Common myeloid progenitor, CD34-positive (primary cell): ENCODE measurements around the gene GRIN3A.
"Not testable (repeated sequence)": the region's sequence is repeated elsewhere in the genome, so short reads cannot be mapped to it uniquely, and the experiment has no call there.

Source experiments
- CTCF ChIA-PET: fragments of 350-600 bp; sonication (Branson Sonifier 250); formaldehyde crosslinking; loops from one replicate; lab custom pipeline; 2021; ENCODE audit warnings: antibody characterized with exemption; lab: Charles Lee
- POLR2A ChIA-PET: fragments of 350-600 bp; sonication (Branson Sonifier 250); formaldehyde crosslinking; loops from one replicate; lab custom pipeline; 2021; ENCODE audit warnings: antibody characterized with exemption; lab: Charles Lee
- DNase-seq, 3 donors: peaks; one replicate each; pipeline versions ENCODE4 v3.0.0 to v3.0.0-alpha.2; 2013
- H3K27ac ChIP-seq, 2 experiments: 1 replicate in 1 of 2; 2 replicates in 1 of 2; pipeline ENCODE4 v1.7.0; 2013; ENCODE audit warnings: inconsistent platforms in 2 of 2, low read length in 2 of 2, mild to moderate bottlenecking in 2 of 2, low read depth in 1 of 2, moderate library complexity in 1 of 2; ENCODE audit not compliant: severe bottlenecking in 2 of 2, insufficient read depth in 1 of 2, poor library complexity in 1 of 2
- H3K27me3 ChIP-seq, 5 experiments: replicated peaks in 2 of 5; 1 replicate in 3 of 5; 2 replicates in 2 of 5; pipeline versions ENCODE4 v1.6.1 to v1.7.0; 2013; ENCODE audit warnings: low read length in 4 of 5, mild to moderate bottlenecking in 2 of 5, moderate library complexity in 2 of 5, inconsistent platforms in 1 of 5; ENCODE audit not compliant: insufficient read depth in 5 of 5, control insufficient read depth in 4 of 5
- H3K36me3 ChIP-seq, 4 experiments: 1 replicate in 2 of 4; 2 replicates in 2 of 4; pipeline versions ENCODE4 v1.6.1 to v1.7.0; 2013; ENCODE audit warnings: low read length in 3 of 4, control low read depth in 1 of 4, mild to moderate bottlenecking in 1 of 4; ENCODE audit not compliant: control insufficient read depth in 4 of 4, insufficient read depth in 4 of 4
- H3K4me1 ChIP-seq, 4 experiments: 1 replicate in 3 of 4; 2 replicates in 1 of 4; pipeline versions ENCODE4 v1.6.1 to v1.7.1; 2013; ENCODE audit warnings: low read length in 3 of 4, mild to moderate bottlenecking in 3 of 4, control low read depth in 1 of 4, inconsistent platforms in 1 of 4, moderate library complexity in 1 of 4; ENCODE audit not compliant: control insufficient read depth in 4 of 4, insufficient read depth in 4 of 4; ENCODE audit errors: control extremely low read depth in 1 of 4
- H3K4me3 ChIP-seq, 7 experiments: 1 replicate in 4 of 7; 2 replicates in 3 of 7; pipeline versions ENCODE4 v1.5.1 to v1.7.0; 2013; ENCODE audit warnings: mild to moderate bottlenecking in 7 of 7, low read length in 6 of 7, moderate library complexity in 6 of 7, inconsistent platforms in 2 of 7, low read depth in 2 of 7, control low read depth in 1 of 7; ENCODE audit not compliant: insufficient read depth in 4 of 7, control insufficient read depth in 1 of 7; ENCODE audit errors: extremely low read depth in 1 of 7
- H3K9me3 ChIP-seq, 5 experiments: 1 replicate in 4 of 5; 2 replicates in 1 of 5; pipeline versions ENCODE4 v1.6.1 to v1.7.1; 2013; ENCODE audit warnings: low read length in 4 of 5, mild to moderate bottlenecking in 2 of 5, inconsistent platforms in 1 of 5, low read depth in 1 of 5, moderate library complexity in 1 of 5; ENCODE audit not compliant: control insufficient read depth in 4 of 5, insufficient read depth in 2 of 5; ENCODE audit errors: control extremely low read depth in 1 of 5
- WGBS: methylation state at CpG from one replicate; pipeline ENCODE4 v1.1.5; 2013; ENCODE audit not compliant: insufficient coverage; 5-methylcytosine and 5-hydroxymethylcytosine counted together

Gene GRIN3A

GRCh38 chr9:101593345-101593744, 145.1 kb downstream of the GRIN3A start:
- POLR2A ChIA-PET: no interaction called here
- Histone ChIP-seq H3K4me1 (no peaks in the 10 kb centered on the region), H3K27ac (no peak overlapping the region), H3K36me3 (no peaks in the 10 kb centered on the region), H3K27me3 (no peaks in the 10 kb centered on the region), H3K4me3 (no peak overlapping the region), H3K9me3 (no peaks in the 10 kb centered on the region)
- CTCF ChIA-PET: interaction anchor here (1.0 to 1.4 kb wide), 2 partner anchors 8 to 16 kb away, joined by 4 read pairs; no protein-coding TSS in a partner anchor
- DNase-seq: no peak
- 80% methylated on average over 1 of the region's 2 CpGs for WGBS

- Histone ChIP-seq H3K36me3 (no peaks in the 10 kb centered on the region), H3K27ac (no peak overlapping the region), H3K27me3 (no peaks in the 10 kb centered on the region), H3K4me1 (no peaks in the 10 kb centered on the region), H3K9me3 (no peaks in the 10 kb centered on the region), H3K4me3 (no peak overlapping the region)
- POLR2A ChIA-PET: no interaction called here
- no peak for DNase-seq
- CTCF ChIA-PET: interaction anchor here (1.0 to 1.4 kb wide), 3 partner anchors 8 to 16 kb away, joined by 3 to 4 read pairs (median 4); no protein-coding TSS in a partner anchor
Observed at GRCh38 chr9:101592788-101593187, 145.7 kb downstream of the GRIN3A start.

GRCh38 chr9:101591787-101592446, 146.5 kb downstream of the GRIN3A start:
- Histone ChIP-seq H3K9me3 (no peaks in the 10 kb centered on the region), H3K27ac (no peak overlapping the region), H3K4me1 (no peaks in the 10 kb centered on the region), H3K4me3 (no peak overlapping the region), H3K36me3 (no peaks in the 10 kb centered on the region), H3K27me3 (no peaks in the 10 kb centered on the region)
- ChIA-PET CTCF (interaction anchor here (1.2 to 1.4 kb wide), 2 partner anchors 9 to 17 kb away, joined by 3 to 4 read pairs; no protein-coding TSS in a partner anchor), POLR2A (no interaction called here)
- no peak for DNase-seq

GRCh38 chr9:101590901-101591300, 147.5 kb downstream of the GRIN3A start:
- no peak overlapping the region for H3K27ac ChIP-seq
- H3K4me1 ChIP-seq: no peaks in the 10 kb centered on the region
- no peaks in the 10 kb centered on the region for H3K9me3 ChIP-seq
- no peak for DNase-seq
- H3K36me3 ChIP-seq: no peaks in the 10 kb centered on the region
- WGBS: 96% methylated on average over 3 of the region's 3 CpGs
- CTCF ChIA-PET: no interaction called here
- POLR2A ChIA-PET: no interaction called here
- no peaks in the 10 kb centered on the region for H3K27me3 ChIP-seq
- no peak overlapping the region for H3K4me3 ChIP-seq

- DNase-seq, H3K9me3 ChIP-seq, H3K27ac ChIP-seq, H3K4me3 ChIP-seq, CTCF ChIA-PET, POLR2A ChIA-PET, H3K4me1 ChIP-seq, H3K27me3 ChIP-seq, H3K36me3 ChIP-seq: not testable (repeated sequence)
- WGBS: 100% methylated on average over 2 of the region's 6 CpGs
Observed at GRCh38 chr9:101590074-101590473, 148.4 kb downstream of the GRIN3A start.

GRCh38 chr9:101587332-101588043, 151.0 kb downstream of the GRIN3A start:
- POLR2A ChIA-PET: no interaction called here
- Histone ChIP-seq H3K36me3 (no peaks in the 10 kb centered on the region), H3K9me3 (no peaks in the 10 kb centered on the region), H3K27ac (no peak overlapping the region), H3K27me3 (no peaks in the 10 kb centered on the region), H3K4me1 (no peaks in the 10 kb centered on the region), H3K4me3 (no peak overlapping the region)
- DNase-seq: no peak
- WGBS: 90% methylated on average over 2 of the region's 4 CpGs
- CTCF ChIA-PET: interaction anchor here (0.7 kb wide), 1 partner anchor 36 kb away, joined by 3 read pairs; no protein-coding TSS in a partner anchor

GRCh38 chr9:101586651-101587050, 151.8 kb downstream of the GRIN3A start:
- 81% methylated on average over 4 of the region's 5 CpGs for WGBS
- H3K27me3 ChIP-seq: no peaks in the 10 kb centered on the region
- H3K9me3 ChIP-seq: no peaks in the 10 kb centered on the region
- H3K4me3 ChIP-seq: no peak overlapping the region
- ChIA-PET CTCF (interaction anchor here (0.6 kb wide), 1 partner anchor 992 kb away, joined by 3 read pairs; no protein-coding TSS in a partner anchor), POLR2A (no interaction called here)
- H3K4me1 ChIP-seq: no peaks in the 10 kb centered on the region
- DNase-seq: no peak
- H3K27ac ChIP-seq: no peak overlapping the region
- no peaks in the 10 kb centered on the region for H3K36me3 ChIP-seq
